ENCODE data around the gene CNBD2. TPM values are rescaled to one million over a fixed set of nuclear protein-coding genes. Genes with fewer than 3 reads are reported as not detected.

Gene CNBD2
- polyA plus RNA-seq (2013), result 15.8 TPM

DNA sequence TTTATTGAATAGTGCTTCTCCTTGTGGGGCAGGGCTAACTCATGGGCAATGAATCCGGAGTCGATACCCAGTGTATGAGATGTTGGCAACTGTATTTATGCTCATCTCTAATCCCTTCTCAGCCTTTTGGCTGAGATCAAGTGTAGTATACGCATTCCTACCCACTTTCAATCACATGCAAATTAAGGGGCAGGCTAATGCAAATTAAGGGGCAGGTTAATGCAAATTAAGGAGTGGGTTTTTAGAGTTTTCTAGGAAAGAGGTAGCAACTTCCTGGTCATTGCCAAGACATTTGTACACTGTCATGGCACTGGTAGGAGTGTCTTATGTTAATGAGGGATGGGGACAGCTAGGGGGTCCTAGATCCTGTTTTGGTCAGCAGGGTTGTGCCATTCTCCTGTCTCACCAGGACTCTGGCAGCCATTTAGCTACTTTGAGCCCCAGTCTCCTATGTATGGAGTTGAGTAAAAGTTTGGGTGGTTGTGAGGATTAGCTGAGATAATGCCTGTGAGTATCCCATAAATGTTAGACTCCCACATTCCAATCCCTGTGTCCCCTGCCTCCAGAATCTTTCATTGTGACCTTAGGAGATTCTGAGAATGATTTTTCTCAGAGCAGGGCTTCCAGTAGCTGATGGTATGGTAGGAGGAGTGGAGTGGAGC is at the start of gene CNBD2:
Gene CNBD2, plus strand, starts transcription at position 612 of the 662 bp plus-strand sequence. CDS start 173 bp downstream, outside the sequence.
- no peak within 1 kb of the TSS for H3K27ac ChIP-seq (ENCODE audit: insufficient read depth in 1 of 2, low read depth in 1 of 2, low read length in 2 of 2, poor library complexity in 1 of 2, severe bottlenecking in 2 of 2)
- peaks cover 0 to 2% (median 0%) of the 10 kb centered on the region in 5 experiments for H3K27me3 ChIP-seq (replicated peaks in 2 of 5; ENCODE audit: control insufficient read depth in 4 of 5, insufficient read depth in 5 of 5, low read length in 4 of 5)
- H3K9me3 ChIP-seq (ENCODE audit: control extremely low read depth in 1 of 5, control insufficient read depth in 4 of 5, insufficient read depth in 2 of 5, low read depth in 1 of 5, low read length in 4 of 5), result no peaks in the 10 kb centered on the region
- no peaks in the 10 kb centered on the region for H3K36me3 ChIP-seq (ENCODE audit: control insufficient read depth in 4 of 4, insufficient read depth in 4 of 4, low read length in 3 of 4)
- CTCF ChIA-PET, result interaction anchor here (1.0 to 2.3 kb wide), 4 partner anchors 11 to 23 kb away, joined by 3 to 11 read pairs (median 4); partner anchors contain the start of gene SCAND1
- no peak within 1 kb of the TSS for H3K4me3 ChIP-seq (ENCODE audit: control insufficient read depth in 1 of 7, extremely low read depth in 1 of 7, insufficient read depth in 4 of 7, low read depth in 2 of 7, low read length in 6 of 7)
- no peaks in the 10 kb centered on the region for H3K4me1 ChIP-seq (ENCODE audit: control extremely low read depth in 1 of 4, control insufficient read depth in 4 of 4, insufficient read depth in 4 of 4, low read length in 3 of 4)
- 100% methylated on average over 2 of the region's 3 CpGs for WGBS (ENCODE audit: insufficient coverage)
- DNase-seq, result no peak
- POLR2A ChIA-PET, result no interaction called here

DNA sequence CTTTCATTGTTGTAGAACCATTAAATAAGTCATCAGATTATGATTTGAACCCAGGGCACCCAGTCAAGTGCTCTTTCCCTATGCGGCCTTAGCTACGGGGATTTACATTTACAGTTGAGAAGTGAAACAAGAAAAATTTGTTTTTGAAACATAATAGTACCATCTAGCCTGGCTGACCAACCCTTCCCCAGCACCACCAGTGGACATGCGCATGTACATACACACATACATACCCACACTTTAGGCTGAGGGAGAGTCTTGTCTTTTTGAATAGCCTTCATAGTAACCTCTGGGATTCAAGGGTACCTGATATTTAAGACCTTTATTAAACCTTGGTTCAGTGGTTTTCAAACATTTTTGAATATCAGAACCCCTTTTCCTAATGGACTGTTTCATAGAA is 47.9 kb upstream of the CNBD2 start:
- Histone ChIP-seq H3K36me3 (ENCODE audit: control insufficient read depth in 4 of 4, insufficient read depth in 4 of 4, low read length in 3 of 4) (peaks cover 14 to 52% (median 37%) of the 10 kb centered on the region in 4 experiments), H3K27ac (ENCODE audit: insufficient read depth in 1 of 2, low read depth in 1 of 2, low read length in 2 of 2, poor library complexity in 1 of 2, severe bottlenecking in 2 of 2) (no peak overlapping the region), H3K27me3 (replicated peaks in 2 of 5; ENCODE audit: control insufficient read depth in 4 of 5, insufficient read depth in 5 of 5, low read length in 4 of 5) (no peaks in the 10 kb centered on the region), H3K4me1 (ENCODE audit: control extremely low read depth in 1 of 4, control insufficient read depth in 4 of 4, insufficient read depth in 4 of 4, low read length in 3 of 4) (peaks cover 0 to 2% (median 0%) of the 10 kb centered on the region in 4 experiments), H3K9me3 (ENCODE audit: control extremely low read depth in 1 of 5, control insufficient read depth in 4 of 5, insufficient read depth in 2 of 5, low read depth in 1 of 5, low read length in 4 of 5) (no peaks in the 10 kb centered on the region), H3K4me3 (ENCODE audit: control insufficient read depth in 1 of 7, extremely low read depth in 1 of 7, insufficient read depth in 4 of 7, low read depth in 2 of 7, low read length in 6 of 7) (no peak overlapping the region)
- CTCF ChIA-PET, result interaction anchor here (0.7 to 1.0 kb wide), 2 partner anchors 14 to 34 kb away, joined by 3 read pairs; partner anchors contain the start of gene SCAND1
- POLR2A ChIA-PET, result no interaction called here
- no CpG with 5 or more reads among the region's 3 CpGs for WGBS (ENCODE audit: insufficient coverage)
- no peak for DNase-seq

GRCh38 chr20:35929301-35929700 is 39.1 kb upstream of the CNBD2 start:
- no peak overlapping the region for H3K4me3 ChIP-seq (ENCODE audit: control insufficient read depth in 1 of 7, extremely low read depth in 1 of 7, insufficient read depth in 4 of 7, low read depth in 2 of 7, low read length in 6 of 7)
- POLR2A ChIA-PET, result no interaction called here
- WGBS (ENCODE audit: insufficient coverage), result 100% methylated on average over 2 of the region's 2 CpGs
- H3K27me3 ChIP-seq (replicated peaks in 2 of 5; ENCODE audit: control insufficient read depth in 4 of 5, insufficient read depth in 5 of 5, low read length in 4 of 5), result no peaks in the 10 kb centered on the region
- no peak for DNase-seq
- no peaks in the 10 kb centered on the region for H3K9me3 ChIP-seq (ENCODE audit: control extremely low read depth in 1 of 5, control insufficient read depth in 4 of 5, insufficient read depth in 2 of 5, low read depth in 1 of 5, low read length in 4 of 5)
- no peak overlapping the region for H3K27ac ChIP-seq (ENCODE audit: insufficient read depth in 1 of 2, low read depth in 1 of 2, low read length in 2 of 2, poor library complexity in 1 of 2, severe bottlenecking in 2 of 2)
- H3K36me3 ChIP-seq (ENCODE audit: control insufficient read depth in 4 of 4, insufficient read depth in 4 of 4, low read length in 3 of 4), result peaks cover 22 to 63% (median 41%) of the 10 kb centered on the region in 4 experiments
- CTCF ChIA-PET, result no interaction called here
- H3K4me1 ChIP-seq (ENCODE audit: control extremely low read depth in 1 of 4, control insufficient read depth in 4 of 4, insufficient read depth in 4 of 4, low read length in 3 of 4), result no peaks in the 10 kb centered on the region

GRCh38 chr20:35934050-35934449 is 34.3 kb upstream of the CNBD2 start:
- 89% methylated on average over 2 of the region's 4 CpGs for WGBS (ENCODE audit: insufficient coverage)
- no peaks in the 10 kb centered on the region for H3K9me3 ChIP-seq (ENCODE audit: control extremely low read depth in 1 of 5, control insufficient read depth in 4 of 5, insufficient read depth in 2 of 5, low read depth in 1 of 5, low read length in 4 of 5)
- peaks cover 14 to 66% (median 39%) of the 10 kb centered on the region in 4 experiments for H3K36me3 ChIP-seq (ENCODE audit: control insufficient read depth in 4 of 4, insufficient read depth in 4 of 4, low read length in 3 of 4)
- no peaks in the 10 kb centered on the region for H3K4me1 ChIP-seq (ENCODE audit: control extremely low read depth in 1 of 4, control insufficient read depth in 4 of 4, insufficient read depth in 4 of 4, low read length in 3 of 4)
- no peaks in the 10 kb centered on the region for H3K27me3 ChIP-seq (replicated peaks in 2 of 5; ENCODE audit: control insufficient read depth in 4 of 5, insufficient read depth in 5 of 5, low read length in 4 of 5)
- ChIA-PET CTCF (no interaction called here), POLR2A (no interaction called here)
- no peak overlapping the region for H3K27ac ChIP-seq (ENCODE audit: insufficient read depth in 1 of 2, low read depth in 1 of 2, low read length in 2 of 2, poor library complexity in 1 of 2, severe bottlenecking in 2 of 2)
- no peak overlapping the region for H3K4me3 ChIP-seq (ENCODE audit: control insufficient read depth in 1 of 7, extremely low read depth in 1 of 7, insufficient read depth in 4 of 7, low read depth in 2 of 7, low read length in 6 of 7)
- DNase-seq, result no peak

DNA sequence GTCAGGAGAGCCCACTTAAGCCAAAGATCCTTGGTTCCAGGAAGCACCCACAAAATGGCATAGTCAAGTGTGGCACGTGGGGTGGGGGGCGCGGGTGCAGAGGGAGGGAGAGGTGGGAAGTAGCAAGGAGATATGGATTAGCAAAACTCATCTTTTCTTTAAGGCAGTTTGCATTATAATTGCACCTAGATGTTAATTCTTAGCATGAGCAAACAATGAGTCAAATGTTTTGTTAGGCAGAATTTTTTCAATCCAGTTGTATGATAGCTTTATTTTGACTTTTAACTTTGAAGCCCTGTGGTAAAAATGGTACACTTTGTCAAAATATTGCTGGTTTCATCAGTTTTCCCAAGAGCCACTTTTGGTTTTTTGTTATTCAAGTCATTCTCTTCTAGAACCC is 29.1 kb upstream of the CNBD2 start:
- no CpG with 5 or more reads among the region's 3 CpGs for WGBS (ENCODE audit: insufficient coverage)
- Histone ChIP-seq H3K4me3 (ENCODE audit: control insufficient read depth in 1 of 7, extremely low read depth in 1 of 7, insufficient read depth in 4 of 7, low read depth in 2 of 7, low read length in 6 of 7) (no peak overlapping the region), H3K27me3 (replicated peaks in 2 of 5; ENCODE audit: control insufficient read depth in 4 of 5, insufficient read depth in 5 of 5, low read length in 4 of 5) (no peaks in the 10 kb centered on the region), H3K27ac (ENCODE audit: insufficient read depth in 1 of 2, low read depth in 1 of 2, low read length in 2 of 2, poor library complexity in 1 of 2, severe bottlenecking in 2 of 2) (no peak overlapping the region), H3K9me3 (ENCODE audit: control extremely low read depth in 1 of 5, control insufficient read depth in 4 of 5, insufficient read depth in 2 of 5, low read depth in 1 of 5, low read length in 4 of 5) (no peaks in the 10 kb centered on the region), H3K4me1 (ENCODE audit: control extremely low read depth in 1 of 4, control insufficient read depth in 4 of 4, insufficient read depth in 4 of 4, low read length in 3 of 4) (no peaks in the 10 kb centered on the region), H3K36me3 (ENCODE audit: control insufficient read depth in 4 of 4, insufficient read depth in 4 of 4, low read length in 3 of 4) (peaks cover 13 to 71% (median 50%) of the 10 kb centered on the region in 4 experiments)
- POLR2A ChIA-PET, result no interaction called here
- no peak for DNase-seq
- CTCF ChIA-PET, result no interaction called here

- no peak for DNase-seq
- no peak overlapping the region for H3K4me3 ChIP-seq (ENCODE audit: control insufficient read depth in 1 of 7, extremely low read depth in 1 of 7, insufficient read depth in 4 of 7, low read depth in 2 of 7, low read length in 6 of 7)
- ChIA-PET CTCF (interaction anchor here (0.9 to 4.7 kb wide), 2 partner anchors 10 to 12 kb away, joined by 3 to 29 read pairs; partner anchors contain the start of gene SCAND1), POLR2A (no interaction called here)
- H3K27me3 ChIP-seq (replicated peaks in 2 of 5; ENCODE audit: control insufficient read depth in 4 of 5, insufficient read depth in 5 of 5, low read length in 4 of 5), result no peaks in the 10 kb centered on the region
- no peaks in the 10 kb centered on the region for H3K4me1 ChIP-seq (ENCODE audit: control extremely low read depth in 1 of 4, control insufficient read depth in 4 of 4, insufficient read depth in 4 of 4, low read length in 3 of 4)
- H3K36me3 ChIP-seq (ENCODE audit: control insufficient read depth in 4 of 4, insufficient read depth in 4 of 4, low read length in 3 of 4), result peaks cover 13 to 68% (median 50%) of the 10 kb centered on the region in 4 experiments
- H3K27ac ChIP-seq (ENCODE audit: insufficient read depth in 1 of 2, low read depth in 1 of 2, low read length in 2 of 2, poor library complexity in 1 of 2, severe bottlenecking in 2 of 2), result no peak overlapping the region
- 93% methylated on average over 2 of the region's 2 CpGs for WGBS (ENCODE audit: insufficient coverage)
- no peaks in the 10 kb centered on the region for H3K9me3 ChIP-seq (ENCODE audit: control extremely low read depth in 1 of 5, control insufficient read depth in 4 of 5, insufficient read depth in 2 of 5, low read depth in 1 of 5, low read length in 4 of 5)
Measured at GRCh38 chr20:35941620-35942019, 26.8 kb upstream of the CNBD2 start.

DNA sequence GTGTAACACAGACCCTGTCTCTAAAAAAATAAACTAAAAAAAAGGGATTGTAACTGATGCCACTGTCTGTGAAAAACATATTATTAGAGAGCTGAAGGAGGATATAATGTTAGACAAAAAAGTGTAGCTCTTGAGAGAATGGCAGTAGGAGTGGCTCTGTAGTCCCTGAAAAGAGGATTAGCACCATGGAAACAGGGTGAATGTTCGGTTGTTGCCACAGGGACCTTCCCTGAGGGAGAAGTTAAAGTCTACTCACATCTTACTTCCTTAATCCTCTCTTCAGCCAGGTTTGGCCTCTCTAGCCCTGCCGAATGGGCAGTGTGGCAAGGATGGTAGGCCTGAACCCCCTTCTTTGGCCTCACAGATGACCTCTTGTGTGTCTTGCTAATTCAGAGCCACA is 26.1 kb upstream of the CNBD2 start:
- H3K27ac ChIP-seq (ENCODE audit: insufficient read depth in 1 of 2, low read depth in 1 of 2, low read length in 2 of 2, poor library complexity in 1 of 2, severe bottlenecking in 2 of 2), result peak overlapping the region in 1 of 2 experiments; percentile 35

More for the DNA sequence above, 26.1 kb upstream of the CNBD2 start:
- no peaks in the 10 kb centered on the region for H3K27me3 ChIP-seq (replicated peaks in 2 of 5; ENCODE audit: control insufficient read depth in 4 of 5, insufficient read depth in 5 of 5, low read length in 4 of 5)
- no peak for DNase-seq
- no peaks in the 10 kb centered on the region for H3K9me3 ChIP-seq (ENCODE audit: control extremely low read depth in 1 of 5, control insufficient read depth in 4 of 5, insufficient read depth in 2 of 5, low read depth in 1 of 5, low read length in 4 of 5)
- no peaks in the 10 kb centered on the region for H3K4me1 ChIP-seq (ENCODE audit: control extremely low read depth in 1 of 4, control insufficient read depth in 4 of 4, insufficient read depth in 4 of 4, low read length in 3 of 4)
- H3K36me3 ChIP-seq (ENCODE audit: control insufficient read depth in 4 of 4, insufficient read depth in 4 of 4, low read length in 3 of 4), result peaks cover 13 to 71% (median 54%) of the 10 kb centered on the region in 4 experiments
- 100% methylated on average over 1 of the region's 2 CpGs for WGBS (ENCODE audit: insufficient coverage)
- POLR2A ChIA-PET, result interaction anchor here (0.6 kb wide), 1 partner anchor 12 kb away, joined by 4 read pairs; the partner anchor contains the start of gene SCAND1
- H3K4me3 ChIP-seq (ENCODE audit: control insufficient read depth in 1 of 7, extremely low read depth in 1 of 7, insufficient read depth in 4 of 7, low read depth in 2 of 7, low read length in 6 of 7), result no peak overlapping the region
- CTCF ChIA-PET, result interaction anchor here (0.9 to 4.7 kb wide), 2 partner anchors 9 to 11 kb away, joined by 3 to 29 read pairs; partner anchors contain the start of gene SCAND1
